Stimulated activated CD8-positive, alpha-beta memory T cell treated with anti-CD3 and anti-CD28 coated beads, Interleukin-2, amount 100 ng/mL, for 1 hour (primary cell): Measurements from ENCODE around the gene NCS1.

Experiments used
- DNase-seq, 2 donors: peaks; one replicate each; pipeline ENCODE4 v3.0.0-alpha.2; 2020; ENCODE audit warnings: low read depth in 2 of 2

NCS1 gene

GRCh38 chr9:130176760-130177159 is 4.6 kb downstream of the NCS1 start:
- DNase-seq: no peak

- DNase-seq: no peak
Observed at GRCh38 chr9:130177898-130178805, 5.9 kb downstream of the NCS1 start.

GRCh38 chr9:130179331-130179907 is 7.2 kb downstream of the NCS1 start:
- no peak for DNase-seq

- no peak for DNase-seq
Observed at GRCh38 chr9:130180516-130180915, 8.3 kb downstream of the NCS1 start.

GRCh38 chr9:130181678-130182380 is 9.6 kb downstream of the NCS1 start:
- DNase-seq: no peak

GRCh38 chr9:130182381-130182909 is 10.2 kb downstream of the NCS1 start:
- DNase-seq: no peak

- no peak for DNase-seq
Observed at GRCh38 chr9:130183133-130183762, 11.0 kb downstream of the NCS1 start.

- DNase-seq: no peak
Observed at GRCh38 chr9:130185017-130185416, 12.8 kb downstream of the NCS1 start.

GRCh38 chr9:130185490-130186031 is 13.4 kb downstream of the NCS1 start:
- no peak for DNase-seq

GRCh38 chr9:130186051-130186450 is 13.8 kb downstream of the NCS1 start:
- DNase-seq: no peak

GRCh38 chr9:130186839-130187522 is 14.8 kb downstream of the NCS1 start:
- DNase-seq: no peak

GRCh38 chr9:130187523-130187846 is 15.3 kb downstream of the NCS1 start:
- no peak for DNase-seq

GRCh38 chr9:130188860-130189481 is 16.8 kb downstream of the NCS1 start:
- DNase-seq: no peak

- no peak for DNase-seq
Observed at GRCh38 chr9:130189840-130190239, 17.6 kb downstream of the NCS1 start.

- no peak for DNase-seq
Observed at GRCh38 chr9:130191068-130191748, 19.0 kb downstream of the NCS1 start.

GRCh38 chr9:130191749-130192120 is 19.5 kb downstream of the NCS1 start:
- DNase-seq: no peak

GRCh38 chr9:130192382-130192999 is 20.3 kb downstream of the NCS1 start:
- no peak for DNase-seq

- DNase-seq: no peak
Observed at GRCh38 chr9:130193103-130193502, 20.9 kb downstream of the NCS1 start.

GRCh38 chr9:130193531-130194377 is 21.6 kb downstream of the NCS1 start:
- no peak for DNase-seq
